Stimulated activated CD8-positive, alpha-beta memory T cell treated with anti-CD3 and anti-CD28 coated beads, Interleukin-2, amount 100 ng/mL, for 1 hour (primary cell): ENCODE data around the gene CEP97.
"Not testable (repeated sequence)": the region's sequence is repeated elsewhere in the genome, so short reads cannot be mapped to it uniquely, and the experiment has no call there.

Experiments
- DNase-seq, 2 donors: peaks; one replicate each; pipeline ENCODE4 v3.0.0-alpha.2; 2020; ENCODE audit warnings: low read depth in 2 of 2

CEP97 gene

GRCh38 chr3:101724329-101725193 lies at the start of gene CEP97:
Gene CEP97 (plus strand): TSS chr3:101724614. CDS start chr3:101724677, 63 bp downstream.
- peak; percentile 68 to 72 for DNase-seq

DNA sequence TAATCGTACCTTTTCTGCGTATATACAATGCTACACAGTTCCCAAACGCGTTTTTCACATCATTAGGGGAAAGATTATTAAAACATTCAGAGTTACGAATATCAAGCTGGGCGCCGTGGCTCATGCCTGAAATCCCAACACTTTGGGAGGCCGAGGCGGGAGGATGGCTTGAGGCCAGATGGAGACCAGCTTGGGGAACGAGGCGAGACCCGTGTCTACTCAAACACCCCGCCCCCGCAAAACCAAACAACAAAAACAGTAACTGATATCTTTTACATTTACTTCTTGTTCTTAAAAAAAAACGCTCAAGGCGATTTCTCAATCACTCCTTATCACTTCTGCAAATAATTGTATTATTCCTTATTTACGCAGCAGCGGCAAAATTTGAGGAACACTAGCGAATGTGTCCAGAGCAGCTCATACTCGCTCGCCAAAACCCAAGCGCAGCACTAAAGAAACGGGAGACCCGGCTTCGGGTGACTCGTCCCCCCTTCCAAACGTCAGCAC lies 48.7 kb upstream of the CEP97 start:
- no peak for DNase-seq

GRCh38 chr3:101676216-101676764 lies 48.1 kb upstream of the CEP97 start:
- peak; percentile 82 to 91 for DNase-seq

DNA sequence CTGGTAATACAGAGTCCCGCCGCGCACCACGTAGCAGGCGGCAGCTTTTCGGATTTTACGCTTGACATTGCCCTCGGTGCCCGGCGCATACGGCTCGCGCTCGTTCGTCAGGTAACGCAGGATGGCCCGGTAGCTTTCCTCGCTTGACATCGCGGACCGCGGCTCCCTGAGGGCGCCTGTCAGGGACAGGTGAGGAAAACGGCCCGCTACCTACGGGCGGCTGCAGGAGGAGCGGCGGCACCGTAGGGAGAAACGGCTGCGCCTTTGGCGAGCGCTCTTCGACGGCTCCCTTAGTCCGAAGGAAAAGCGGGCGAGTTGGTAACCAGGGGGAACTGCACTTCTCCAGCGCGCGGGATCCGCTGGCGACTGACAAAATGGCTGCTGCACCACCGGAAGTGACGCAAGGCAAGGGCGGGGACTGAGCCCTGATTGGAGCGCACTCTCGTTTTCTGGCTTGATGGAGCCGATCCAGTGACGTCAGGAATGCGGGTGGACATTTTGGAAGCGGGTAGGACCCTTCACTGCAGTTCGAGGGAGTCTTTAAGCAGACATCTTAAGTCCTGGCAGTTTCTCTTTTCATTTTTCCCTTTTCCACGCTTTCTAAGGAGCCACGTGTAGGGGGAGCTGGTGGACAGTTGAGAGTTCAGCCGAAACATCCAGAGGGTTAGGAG lies 47.5 kb upstream of the CEP97 start, which contains the start of gene ZBTB11:
Gene ZBTB11 (minus strand): TSS at position 368 of the 671 bp plus-strand sequence. CDS start 218 bp downstream, at position 150.
- DNase-seq, result peak; percentile 99 to 100

GRCh38 chr3:101677436-101678286 lies 46.8 kb upstream of the CEP97 start:
- no peak for DNase-seq

GRCh38 chr3:101678837-101679236 lies 45.6 kb upstream of the CEP97 start:
- DNase-seq, result not testable (repeated sequence)

- DNase-seq, result no peak
Measured at GRCh38 chr3:101680466-101680865, 43.9 kb upstream of the CEP97 start.

DNA sequence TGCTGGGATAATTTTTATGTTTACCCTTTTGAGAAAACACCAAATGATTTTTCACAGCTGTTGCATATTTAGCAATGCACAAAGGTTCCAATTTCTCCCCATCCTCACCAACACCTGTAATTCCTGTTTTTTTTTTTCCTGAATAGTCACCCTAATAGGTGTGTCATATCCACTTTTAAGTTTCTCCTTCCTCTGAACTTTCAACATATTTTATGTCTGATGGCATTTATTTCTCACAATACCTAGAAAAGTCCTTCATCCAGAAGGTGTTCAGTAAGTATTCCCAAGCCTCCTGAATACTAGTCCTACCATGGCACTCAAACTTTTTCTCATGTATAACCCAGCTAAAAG lies 39.4 kb upstream of the CEP97 start:
- DNase-seq, result no peak

- no peak for DNase-seq
Measured at GRCh38 chr3:101685870-101686307, 38.5 kb upstream of the CEP97 start.

- DNase-seq, result no peak
Measured at GRCh38 chr3:101687142-101687931, 37.1 kb upstream of the CEP97 start.

GRCh38 chr3:101689286-101689685 lies 35.1 kb upstream of the CEP97 start:
- no peak for DNase-seq

GRCh38 chr3:101690972-101691371 lies 33.4 kb upstream of the CEP97 start:
- DNase-seq, result no peak

GRCh38 chr3:101691685-101692671 lies 32.4 kb upstream of the CEP97 start:
- not testable (repeated sequence) for DNase-seq

DNA sequence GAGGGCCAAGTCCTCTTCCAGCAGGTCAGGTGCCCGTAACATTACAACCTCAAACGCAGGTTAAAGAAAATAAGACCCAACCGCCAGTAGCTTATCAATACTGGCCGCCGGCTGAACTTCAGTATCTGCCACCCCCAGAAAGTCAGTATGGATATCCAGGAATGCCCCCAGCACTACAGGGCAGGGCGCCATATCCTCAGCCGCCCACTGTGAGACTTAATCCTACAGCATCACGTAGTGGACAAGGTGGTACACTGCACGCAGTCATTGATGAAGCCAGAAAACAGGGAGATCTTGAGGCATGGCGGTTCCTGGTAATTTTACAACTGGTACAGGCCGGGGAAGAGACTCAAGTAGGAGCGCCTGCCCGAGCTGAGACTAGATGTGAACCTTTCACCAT lies 30.9 kb upstream of the CEP97 start:
- not testable (repeated sequence) for DNase-seq

DNA sequence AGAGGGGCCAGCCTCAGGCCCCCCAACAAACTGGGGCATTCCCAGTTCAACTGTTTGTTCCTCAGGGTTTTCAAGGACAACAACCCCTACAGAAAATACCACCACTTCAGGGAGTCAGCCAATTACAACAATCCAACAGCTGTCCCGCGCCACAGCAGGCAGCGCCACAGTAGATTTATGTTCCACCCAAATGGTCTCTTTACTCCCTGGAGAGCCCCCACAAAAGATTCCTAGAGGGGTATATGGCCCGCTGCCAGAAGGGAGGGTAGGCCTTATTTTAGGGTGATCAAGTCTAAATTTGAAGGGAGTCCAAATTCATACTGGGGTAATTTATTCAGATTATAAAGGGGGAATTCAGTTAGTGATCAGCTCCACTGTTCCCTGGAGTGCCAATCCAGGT lies 29.6 kb upstream of the CEP97 start:
- not testable (repeated sequence) for DNase-seq

GRCh38 chr3:101695779-101696372 lies 28.5 kb upstream of the CEP97 start:
- DNase-seq, result no peak

DNA sequence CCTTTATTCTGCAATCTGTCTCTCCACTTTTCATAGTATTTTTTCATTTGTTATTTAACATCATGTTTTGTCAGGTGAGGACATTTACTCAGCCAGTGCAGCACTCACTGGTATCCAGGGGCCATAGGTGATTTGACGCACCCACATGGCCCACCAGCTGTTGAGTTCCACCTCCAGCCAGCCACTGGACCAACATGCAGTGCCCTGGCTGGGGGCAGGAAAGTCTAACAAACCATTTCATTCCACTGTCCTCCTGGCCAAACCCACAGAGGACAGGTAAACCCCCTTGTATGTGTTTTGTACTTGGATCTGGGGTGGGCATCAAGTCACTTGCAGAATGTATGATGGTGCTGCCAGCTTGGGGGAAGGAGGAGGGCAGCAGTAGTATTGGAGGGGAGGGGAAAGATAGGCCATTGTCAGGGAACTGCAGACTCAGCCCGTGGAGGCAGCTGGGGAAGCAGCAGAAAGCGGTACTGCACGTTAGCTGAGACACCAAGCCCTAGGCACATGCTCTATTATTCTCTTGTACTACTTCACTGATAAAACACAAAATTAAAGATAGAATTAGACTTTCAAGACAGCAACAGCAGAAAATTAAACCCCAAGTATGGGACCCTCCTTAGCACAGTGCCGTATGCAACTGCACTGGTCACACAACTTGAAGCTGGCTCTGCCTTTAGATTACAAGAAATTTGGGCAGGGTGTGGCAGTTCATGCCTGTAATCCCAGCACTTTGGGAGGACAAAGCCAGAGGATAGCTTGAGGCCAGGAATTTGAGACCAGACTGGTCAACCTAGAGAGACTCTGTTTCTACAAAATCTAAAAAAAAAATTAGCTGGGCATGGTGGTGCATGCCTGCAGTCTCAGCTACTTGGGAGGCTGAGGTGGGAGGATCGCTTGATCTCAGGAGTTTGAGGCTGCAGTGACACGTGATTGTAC lies 22.4 kb upstream of the CEP97 start:
- no peak for DNase-seq

DNA sequence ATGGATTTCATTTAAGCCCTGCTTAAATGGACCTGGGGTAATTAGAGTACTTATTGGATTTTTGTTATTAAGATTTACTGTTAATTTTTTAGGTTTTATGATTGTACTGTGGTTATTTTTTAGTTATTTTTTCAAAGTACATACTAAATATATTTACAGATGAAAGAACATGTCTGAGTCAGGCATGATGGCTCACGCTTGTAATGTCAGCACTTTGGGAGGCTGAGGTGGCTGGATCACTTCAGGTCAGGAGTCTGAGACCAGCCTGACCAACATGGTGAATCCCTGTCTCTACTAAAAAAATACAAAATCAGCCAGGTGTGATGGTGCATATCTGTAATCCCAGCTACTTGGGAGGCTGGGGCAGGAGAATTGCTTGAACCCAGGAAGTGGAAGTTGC lies 21.7 kb upstream of the CEP97 start:
- no peak for DNase-seq
